Epithelial cell of esophagus (primary cell): ENCODE measurements around the gene MACROD2.

ENCODE experiments used
- DNase-seq: peaks from one replicate; pipeline ENCODE4 v3.0.0; 2010; ENCODE audit warnings: low read depth
- H3K4me3 ChIP-seq: 2 replicates; pipeline ENCODE4 v1.5.1; 2011; ENCODE audit warnings: mild to moderate bottlenecking, low read length, control low read depth
- TF ChIP-seq, protein P1 (sequence below): IDR thresholded peaks from 2 replicates; pipeline ENCODE4 v1.5.1; 2011; ENCODE audit warnings: low read depth, mild to moderate bottlenecking, low read length, control low read depth, inconsistent platforms; ENCODE audit not compliant: insufficient read depth; ENCODE audit errors: missing control alignments

The MACROD2 gene

DNA sequence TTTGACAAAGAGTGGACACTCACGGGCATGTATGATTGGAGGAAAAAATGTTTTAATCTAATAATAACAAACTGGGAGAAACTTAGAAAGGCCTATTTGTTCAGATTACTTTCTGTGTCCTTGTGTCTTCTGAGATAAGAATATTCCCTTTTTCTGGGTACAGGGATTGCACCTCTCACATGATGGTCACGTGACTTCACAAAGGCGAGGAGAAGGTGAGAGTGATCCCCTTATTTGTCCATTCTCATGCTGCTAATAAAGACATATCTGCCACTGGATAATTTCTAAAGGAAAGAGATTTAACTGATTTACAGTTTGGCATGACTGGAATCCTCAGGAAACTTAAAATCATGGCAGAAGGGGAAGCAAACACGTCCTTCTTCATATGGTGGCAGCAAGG, 1331.8 kb downstream of the MACROD2 start:
- TF ChIP-seq, protein P1, sequence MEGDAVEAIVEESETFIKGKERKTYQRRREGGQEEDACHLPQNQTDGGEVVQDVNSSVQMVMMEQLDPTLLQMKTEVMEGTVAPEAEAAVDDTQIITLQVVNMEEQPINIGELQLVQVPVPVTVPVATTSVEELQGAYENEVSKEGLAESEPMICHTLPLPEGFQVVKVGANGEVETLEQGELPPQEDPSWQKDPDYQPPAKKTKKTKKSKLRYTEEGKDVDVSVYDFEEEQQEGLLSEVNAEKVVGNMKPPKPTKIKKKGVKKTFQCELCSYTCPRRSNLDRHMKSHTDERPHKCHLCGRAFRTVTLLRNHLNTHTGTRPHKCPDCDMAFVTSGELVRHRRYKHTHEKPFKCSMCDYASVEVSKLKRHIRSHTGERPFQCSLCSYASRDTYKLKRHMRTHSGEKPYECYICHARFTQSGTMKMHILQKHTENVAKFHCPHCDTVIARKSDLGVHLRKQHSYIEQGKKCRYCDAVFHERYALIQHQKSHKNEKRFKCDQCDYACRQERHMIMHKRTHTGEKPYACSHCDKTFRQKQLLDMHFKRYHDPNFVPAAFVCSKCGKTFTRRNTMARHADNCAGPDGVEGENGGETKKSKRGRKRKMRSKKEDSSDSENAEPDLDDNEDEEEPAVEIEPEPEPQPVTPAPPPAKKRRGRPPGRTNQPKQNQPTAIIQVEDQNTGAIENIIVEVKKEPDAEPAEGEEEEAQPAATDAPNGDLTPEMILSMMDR: no peak
- H3K4me3 ChIP-seq: no peak overlapping the region
- no peak for DNase-seq

DNA sequence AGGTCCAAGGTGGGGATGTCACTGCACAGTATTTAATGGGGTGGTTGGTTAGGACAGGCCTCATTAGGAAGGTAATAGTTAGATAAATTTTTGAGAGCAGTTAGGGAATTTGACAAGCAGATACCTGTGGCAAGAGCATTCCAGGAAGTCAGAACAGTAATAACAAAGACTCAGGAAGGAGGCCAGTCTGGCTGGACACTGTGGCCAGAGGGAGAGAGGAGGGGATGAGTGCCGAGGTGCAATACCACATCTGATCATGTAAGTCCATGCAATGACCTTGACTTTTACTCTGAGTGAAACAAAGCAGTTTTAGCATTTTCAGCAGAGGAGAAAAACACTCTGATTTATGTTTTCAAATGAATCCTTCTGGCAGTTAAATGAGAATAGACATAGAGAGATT, 1332.8 kb downstream of the MACROD2 start:
- DNase-seq: no peak
- TF ChIP-seq, protein P1: no peak

DNA sequence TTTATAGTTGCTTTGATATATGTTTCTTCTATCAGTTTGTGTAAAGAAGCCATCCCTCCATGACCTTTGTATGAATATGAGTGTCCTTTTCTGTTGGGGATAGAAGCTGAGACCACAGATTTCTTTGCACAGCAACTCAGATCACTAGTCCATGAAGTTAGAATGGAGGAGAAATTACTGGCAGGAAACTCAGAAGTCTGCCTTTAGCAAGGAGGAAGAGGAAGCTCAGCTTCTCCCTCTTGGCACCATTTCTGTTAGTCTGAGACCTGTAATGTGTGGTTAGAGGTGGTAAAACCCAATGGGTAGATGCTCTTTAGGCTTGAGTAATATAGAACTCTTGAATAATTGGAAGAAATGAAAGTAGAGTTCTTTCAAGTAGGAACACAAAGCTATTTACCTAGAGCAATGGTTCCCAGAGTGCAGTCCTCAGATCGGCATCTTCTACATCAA, 1337.4 kb downstream of the MACROD2 start:
- TF ChIP-seq, protein P1: no peak
- no peak for DNase-seq
- no peak overlapping the region for H3K4me3 ChIP-seq

More for the DNA sequence above, 1332.8 kb downstream of the MACROD2 start:
- H3K4me3 ChIP-seq: no peak overlapping the region

DNA sequence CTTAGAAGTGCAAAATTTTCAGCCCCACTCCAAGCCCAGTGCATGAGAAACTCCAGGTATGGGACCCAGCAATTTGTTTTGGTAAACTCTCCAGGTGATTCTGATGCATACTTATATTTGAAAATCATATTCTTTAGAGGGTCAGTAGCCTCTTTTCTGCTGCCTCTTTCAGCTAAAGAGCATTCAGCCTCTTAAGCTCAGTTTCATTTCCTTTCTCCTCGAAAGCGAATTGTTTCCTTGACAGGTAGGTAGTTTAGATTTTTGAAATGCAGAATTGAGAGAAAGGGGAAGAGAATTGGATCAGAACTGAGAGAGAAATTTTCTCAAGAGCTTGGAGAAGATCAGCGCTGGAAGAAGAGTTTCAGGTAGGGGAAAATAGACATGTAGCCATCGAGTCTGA, 1337.9 kb downstream of the MACROD2 start:
- no peak for DNase-seq
- TF ChIP-seq, protein P1: no peak
- H3K4me3 ChIP-seq: no peak overlapping the region

DNA sequence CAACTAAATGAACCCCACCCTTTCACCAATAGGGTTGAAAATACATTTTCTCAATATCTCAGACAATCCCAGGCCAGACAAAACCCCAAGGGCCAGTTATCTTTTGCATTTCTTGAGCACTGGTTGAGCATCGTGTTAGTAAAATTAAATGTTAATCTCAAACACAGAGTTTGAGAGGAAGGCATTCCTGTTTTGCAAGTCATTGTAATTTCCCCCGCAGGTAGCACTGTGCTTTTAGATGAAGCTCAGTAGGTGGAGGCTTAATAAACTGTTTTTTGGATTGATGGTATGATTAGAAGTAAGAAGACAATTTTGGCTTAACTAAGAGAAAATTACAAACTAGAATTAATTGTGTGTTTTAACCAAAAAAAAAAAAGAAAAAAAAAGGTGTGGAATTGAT, 1340.7 kb downstream of the MACROD2 start:
- TF ChIP-seq, protein P1: no peak
- no peak overlapping the region for H3K4me3 ChIP-seq
- peak; percentile 6 for DNase-seq

DNA sequence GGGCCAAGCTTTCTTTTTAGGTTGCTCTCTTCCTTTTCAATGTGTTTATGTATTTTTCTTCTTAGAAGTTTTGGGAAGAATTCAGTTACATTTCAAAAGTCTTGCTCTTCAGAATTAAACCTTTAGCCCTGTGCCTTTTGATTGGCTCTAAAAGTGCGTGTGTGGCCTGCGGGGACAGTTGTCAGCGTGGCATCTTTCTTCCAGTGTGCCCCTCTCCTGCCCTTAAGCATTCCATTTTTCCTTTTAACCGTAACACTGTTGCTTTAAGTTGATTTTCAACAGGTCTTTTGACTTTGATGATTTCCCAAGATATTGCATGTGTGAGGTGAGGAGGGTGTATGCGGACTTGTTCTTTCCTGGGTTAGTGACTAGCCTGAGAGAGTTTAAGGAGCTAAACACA, 1341.2 kb downstream of the MACROD2 start:
- no peak overlapping the region for H3K4me3 ChIP-seq
- no peak for DNase-seq
- TF ChIP-seq, protein P1: no peak

DNA sequence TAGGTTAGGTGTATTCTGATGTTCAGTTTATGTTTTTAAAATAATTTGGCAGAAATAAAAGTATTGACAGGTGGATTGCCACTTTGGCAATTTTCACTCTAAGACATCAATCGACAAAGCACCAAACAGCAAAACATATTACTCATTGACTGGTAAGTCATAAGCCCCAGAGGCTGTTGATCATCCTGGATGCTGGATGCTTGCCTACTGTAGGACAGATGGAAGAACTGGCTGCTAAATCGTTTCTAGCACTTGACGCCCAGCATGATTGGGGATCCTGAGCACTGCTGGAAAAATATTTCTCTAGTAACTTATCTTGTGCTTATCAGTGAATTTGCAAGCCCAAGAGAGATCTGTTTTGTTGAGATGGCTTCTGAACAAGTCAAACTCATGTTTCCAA, 1343.9 kb downstream of the MACROD2 start:
- TF ChIP-seq, protein P1: no peak
- no peak overlapping the region for H3K4me3 ChIP-seq
- DNase-seq: peak; percentile 75
